ENCODE results near the gene KCNH5.

GRCh38 chr14:62718629-62719028 lies 326.6 kb downstream of the KCNH5 start:
- no peak for TF ChIP-seq CTCF (IDR thresholded peaks at IDR 0.05)
- TF ChIP-seq EP300 (IDR thresholded peaks at IDR 0.05): no peak
- TF ChIP-seq POLR2AphosphoS5 (IDR thresholded peaks at IDR 0.05): no peak
- TF ChIP-seq POLR2A (IDR thresholded peaks at IDR 0.05; ENCODE audit: low read depth): no peak
